Neuronal stem cell (in vitro differentiated cells): ENCODE results near the gene P2RX3.

Experiments used
- DNase-seq: peaks from one replicate; pipeline ENCODE4 v3.0.0-alpha.2; 2013; ENCODE audit warnings: low spot score
- H2AFZ ChIP-seq: one replicate; pipeline ENCODE4 v1.6.1; 2013; ENCODE audit warnings: mild to moderate bottlenecking, low read length, inconsistent platforms
- H2AK5ac ChIP-seq: 2 replicates; pipeline ENCODE4 v1.6.1; 2013; ENCODE audit warnings: low read depth, mild to moderate bottlenecking, inconsistent platforms, low read length, moderate library complexity, mixed read lengths
- H2BK120ac ChIP-seq: 2 replicates; pipeline ENCODE4 v1.6.1; 2013; ENCODE audit warnings: low read depth, mild to moderate bottlenecking, inconsistent platforms, low read length, moderate library complexity, mixed read lengths
- H2BK12ac ChIP-seq: one replicate; pipeline ENCODE4 v1.6.1; 2013; ENCODE audit warnings: low read length, inconsistent platforms
- H2BK15ac ChIP-seq: 2 replicates; pipeline ENCODE4 v1.6.1; 2013; ENCODE audit warnings: mild to moderate bottlenecking, low read length, inconsistent platforms, mixed read lengths
- H2BK5ac ChIP-seq: one replicate; pipeline ENCODE4 v1.6.1; 2013; ENCODE audit warnings: inconsistent platforms, mild to moderate bottlenecking, low read length, moderate library complexity
- H3K14ac ChIP-seq: one replicate; pipeline ENCODE4 v1.6.1; 2013; ENCODE audit warnings: low read length, inconsistent platforms
- H3K18ac ChIP-seq: 2 replicates; pipeline ENCODE4 v1.6.1; 2013; ENCODE audit warnings: low read length, inconsistent platforms
- H3K23ac ChIP-seq: 2 replicates; pipeline ENCODE4 v1.6.1; 2013; ENCODE audit warnings: low read depth, mild to moderate bottlenecking, mixed read lengths, low read length, inconsistent platforms; ENCODE audit not compliant: poor library complexity
- H3K27ac ChIP-seq: replicated peaks from 3 replicates; pipeline ENCODE4 v1.5.1; 2013; ENCODE audit warnings: low read length, inconsistent platforms
- H3K27me3 ChIP-seq, 3 experiments: 2 replicates each; pipeline ENCODE4 v1.6.1; 2013; ENCODE audit warnings: low read length in 3 of 3, mild to moderate bottlenecking in 2 of 3, inconsistent platforms in 1 of 3, low read depth in 1 of 3, mixed read lengths in 1 of 3, moderate library complexity in 1 of 3; ENCODE audit not compliant: control insufficient read depth in 3 of 3, insufficient read depth in 3 of 3
- H3K36me3 ChIP-seq, 2 donors: replicated peaks in 1 of 2; 2 replicates each; pipeline ENCODE4 v1.6.1; 2013; ENCODE audit warnings: low read length in 2 of 2; ENCODE audit not compliant: control insufficient read depth in 2 of 2, insufficient read depth in 2 of 2
- H3K4ac ChIP-seq: 2 replicates; pipeline ENCODE4 v1.6.1; 2013; ENCODE audit warnings: inconsistent platforms, mild to moderate bottlenecking, low read length, moderate library complexity
- H3K4me1 ChIP-seq, 2 donors: 1 replicate in 1 of 2; 2 replicates in 1 of 2; pipeline ENCODE4 v1.6.1; 2013; ENCODE audit warnings: low read length in 2 of 2, low read depth in 1 of 2; ENCODE audit not compliant: control insufficient read depth in 2 of 2, insufficient read depth in 1 of 2
- H3K4me2 ChIP-seq: one replicate; pipeline ENCODE4 v1.6.1; 2013; ENCODE audit warnings: mild to moderate bottlenecking, low read length, inconsistent platforms; ENCODE audit not compliant: insufficient read depth, poor library complexity, severe bottlenecking
- H3K4me3 ChIP-seq, 2 donors: 2 replicates each; pipeline ENCODE4 v1.5.1; 2013; ENCODE audit warnings: low read length in 2 of 2, mild to moderate bottlenecking in 2 of 2, inconsistent platforms in 1 of 2, moderate library complexity in 1 of 2
- H3K79me1 ChIP-seq: one replicate; pipeline ENCODE4 v1.6.1; 2013; ENCODE audit warnings: low read depth, mild to moderate bottlenecking, inconsistent platforms, low read length, moderate library complexity
- H3K9ac ChIP-seq: one replicate; pipeline ENCODE4 v1.6.1; 2013; ENCODE audit warnings: mild to moderate bottlenecking, low read depth, low read length, inconsistent platforms; ENCODE audit not compliant: poor library complexity
- H3K9me3 ChIP-seq, 2 donors: replicated peaks in 1 of 2; 2 replicates each; pipeline versions ENCODE3 to v1.6.1; 2013; ENCODE audit warnings: low read length in 2 of 2, mild to moderate bottlenecking in 2 of 2, inconsistent platforms in 1 of 2, low read depth in 1 of 2, mixed read lengths in 1 of 2, moderate library complexity in 1 of 2; ENCODE audit not compliant: control insufficient read depth in 2 of 2, insufficient read depth in 1 of 2
- H4K8ac ChIP-seq: one replicate; pipeline ENCODE4 v1.6.1; 2013; ENCODE audit warnings: low read depth, mild to moderate bottlenecking, inconsistent platforms, low read length, moderate library complexity
- H4K91ac ChIP-seq: one replicate; pipeline ENCODE4 v1.6.1; 2013; ENCODE audit warnings: low read length, low read depth, mild to moderate bottlenecking, inconsistent platforms; ENCODE audit not compliant: poor library complexity
- WGBS, 2 donors: extraction: QIAGEN DNeasy Blood & Tissue Kit; methylation state at CpG; one replicate each; pipeline ENCODE4 v1.1.7; 2013; ENCODE audit warnings: missing lambda C conversion rate in 2 of 2, mixed read lengths in 1 of 2; ENCODE audit not compliant: insufficient read length in 2 of 2, insufficient replicate concordance in 1 of 2; ENCODE audit errors: extremely low coverage in 2 of 2; 5-methylcytosine and 5-hydroxymethylcytosine counted together

The P2RX3 gene

DNA sequence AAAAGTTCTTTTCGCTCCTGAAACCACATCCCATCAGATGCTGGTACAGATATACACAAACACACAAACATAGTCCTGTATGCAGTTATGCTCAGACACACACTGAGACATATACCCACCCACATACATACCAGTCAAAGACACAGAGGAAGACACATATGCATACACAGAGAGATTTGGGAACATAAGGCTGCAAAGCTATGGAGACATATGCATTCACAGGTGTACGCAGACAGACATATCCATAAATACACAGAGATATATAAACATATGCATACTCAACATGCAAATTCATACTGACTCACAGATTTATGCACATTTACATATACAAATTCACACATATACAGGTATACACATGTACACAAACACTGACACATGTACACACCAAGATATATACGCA lies 36.8 kb downstream of the P2RX3 start:
- Histone ChIP-seq H3K23ac (no peak overlapping the region), H3K4me2 (no peak overlapping the region), H2AK5ac (no peak overlapping the region), H3K9ac (no peak overlapping the region), H3K14ac (no peak overlapping the region), H3K4me3 (no peak overlapping the region), H4K91ac (no peak overlapping the region), H3K4ac (no peak overlapping the region), H2BK12ac (no peak overlapping the region), H3K27ac (no peak overlapping the region), H3K18ac (no peak overlapping the region), H3K4me1 (no peaks in the 10 kb centered on the region), H2AFZ (no peak overlapping the region), H3K9me3 (no peaks in the 10 kb centered on the region), H2BK5ac (no peak overlapping the region), H2BK15ac (no peak overlapping the region), H3K36me3 (no peaks in the 10 kb centered on the region), H2BK120ac (no peak overlapping the region), H3K79me1 (no peaks in the 10 kb centered on the region), H4K8ac (no peak overlapping the region), H3K27me3 (peaks cover 0 to 17% (median 0%) of the 10 kb centered on the region in 3 experiments)
- no peak for DNase-seq
- no CpG with 5 or more reads among the region's 3 CpGs for WGBS, 2 donors

DNA sequence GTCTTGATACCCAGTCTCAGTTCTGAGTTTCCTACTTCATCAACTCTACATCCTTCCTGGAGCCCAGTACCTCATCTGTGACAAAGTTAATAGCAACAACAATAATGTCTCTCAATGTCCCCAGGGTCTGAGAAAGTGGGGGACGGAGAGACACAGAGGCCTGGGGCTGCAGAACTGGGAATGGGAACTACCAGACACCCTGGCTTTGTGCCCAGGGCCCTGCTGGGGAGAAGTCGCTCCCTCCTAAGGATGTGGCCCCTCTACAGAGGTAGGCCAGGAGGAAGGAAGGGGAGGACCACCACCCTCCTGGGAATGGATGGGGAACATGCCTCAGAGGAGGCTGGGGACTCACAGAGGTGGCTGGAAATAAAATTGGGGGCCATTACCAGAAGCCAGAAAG lies 37.3 kb downstream of the P2RX3 start:
- no peak overlapping the region for H4K91ac ChIP-seq
- no peak overlapping the region for H2BK120ac ChIP-seq
- no peaks in the 10 kb centered on the region for H3K79me1 ChIP-seq
- H2BK12ac ChIP-seq: no peak overlapping the region
- H2AFZ ChIP-seq: no peak overlapping the region
- no peak overlapping the region for H2AK5ac ChIP-seq
- no peak overlapping the region for H3K14ac ChIP-seq
- no peak overlapping the region for H3K9ac ChIP-seq
- H2BK15ac ChIP-seq: no peak overlapping the region
- no peaks in the 10 kb centered on the region for H3K9me3 ChIP-seq
- H3K23ac ChIP-seq: no peak overlapping the region
- no peak overlapping the region for H3K4me3 ChIP-seq
- H3K4me2 ChIP-seq: no peak overlapping the region
- no peak overlapping the region for H3K18ac ChIP-seq
- no peak overlapping the region for H3K4ac ChIP-seq
- no peak for DNase-seq
- WGBS, 2 donors: no CpG with 5 or more reads among the region's 2 CpGs
- no peak overlapping the region for H3K27ac ChIP-seq
- H3K4me1 ChIP-seq: no peaks in the 10 kb centered on the region
- no peaks in the 10 kb centered on the region for H3K36me3 ChIP-seq
- H2BK5ac ChIP-seq: no peak overlapping the region
- peaks cover 0 to 17% (median 0%) of the 10 kb centered on the region in 3 experiments for H3K27me3 ChIP-seq
- no peak overlapping the region for H4K8ac ChIP-seq

DNA sequence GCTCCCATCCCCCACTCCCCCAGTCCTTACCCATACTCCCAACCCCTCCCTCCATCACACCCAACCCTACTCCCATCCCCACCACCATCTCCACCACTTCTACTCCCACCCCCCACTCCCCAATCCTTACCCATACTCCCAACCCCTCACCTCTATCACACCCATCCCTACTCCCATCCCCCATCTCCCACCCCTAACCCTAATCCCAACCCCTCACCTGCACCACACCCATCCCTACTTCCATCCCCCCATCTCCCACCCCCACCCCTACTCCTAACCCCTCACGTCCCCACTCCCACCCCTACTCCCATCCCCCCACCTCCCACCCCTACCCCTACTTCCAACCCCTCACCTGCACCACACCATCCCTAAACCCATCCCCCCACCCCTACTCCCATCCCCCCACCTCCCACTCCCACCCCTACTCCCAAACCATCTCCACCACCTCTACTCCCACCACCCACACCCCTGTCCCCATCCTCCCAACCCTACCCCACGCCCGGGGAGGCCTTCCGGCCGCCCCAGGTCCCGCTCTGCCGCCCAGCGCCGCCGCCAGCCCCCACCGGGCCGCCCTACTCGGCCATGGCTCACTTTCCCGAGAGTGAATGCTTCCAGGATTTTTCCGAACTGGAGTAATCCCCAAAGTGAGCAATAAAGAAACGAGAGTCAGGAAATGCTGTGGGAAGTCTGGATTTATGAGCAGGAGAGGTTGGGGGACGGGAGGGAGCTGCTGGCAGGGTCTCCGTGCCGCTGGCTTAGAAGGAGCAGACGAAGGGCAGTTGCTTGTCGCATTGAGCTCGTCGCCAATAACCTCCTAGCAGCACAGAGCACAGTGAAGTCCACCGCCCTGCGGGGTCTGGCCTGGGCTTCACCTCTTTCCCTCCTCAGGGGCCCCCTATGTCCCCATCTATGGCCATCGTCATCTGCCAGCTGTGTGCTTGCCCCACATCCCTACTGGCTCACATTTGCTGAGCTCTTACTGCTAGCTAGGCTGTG lies 38.2 kb downstream of the P2RX3 start:
- DNase-seq: no peak
- Histone ChIP-seq H2AK5ac (no peak overlapping the region), H3K4ac (no peak overlapping the region), H2AFZ (no peak overlapping the region), H3K14ac (peak overlapping the region; percentile 23), H3K23ac (no peak overlapping the region), H2BK15ac (no peak overlapping the region), H3K79me1 (no peaks in the 10 kb centered on the region), H2BK5ac (no peak overlapping the region), H3K9me3 (no peaks in the 10 kb centered on the region), H4K8ac (no peak overlapping the region), H3K27ac (no peak overlapping the region), H4K91ac (no peak overlapping the region), H3K4me3 (no peak overlapping the region), H2BK12ac (no peak overlapping the region), H3K18ac (no peak overlapping the region), H3K4me2 (no peak overlapping the region), H3K4me1 (no peaks in the 10 kb centered on the region), H3K9ac (no peak overlapping the region), H3K27me3 (peaks cover 0 to 17% (median 0%) of the 10 kb centered on the region in 3 experiments), H2BK120ac (no peak overlapping the region), H3K36me3 (no peaks in the 10 kb centered on the region)
- WGBS, 2 donors: 100% methylated on average over 1 of the region's 26 CpGs; no CpG with 5 or more reads in 1 of the 2 donors

DNA sequence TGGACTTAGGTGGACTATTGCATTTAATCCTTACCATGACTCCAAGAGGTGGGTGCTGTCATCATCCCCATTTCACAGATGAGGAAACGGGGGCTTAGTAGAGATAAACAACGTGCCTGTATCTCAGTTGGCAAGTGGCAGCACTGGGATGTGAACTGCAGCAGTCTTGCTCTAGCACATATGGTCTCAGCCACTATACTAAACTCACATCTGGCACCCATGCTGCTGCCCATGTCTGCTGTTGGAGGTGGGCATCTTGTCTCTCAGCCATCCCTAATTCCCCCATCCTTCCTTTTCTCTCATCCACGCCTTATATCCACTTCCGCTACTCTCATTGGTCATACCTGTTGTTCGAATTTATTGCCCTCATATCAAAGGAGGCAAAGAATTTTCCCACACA lies 39.0 kb downstream of the P2RX3 start:
- Histone ChIP-seq H3K14ac (no peak overlapping the region), H2BK120ac (no peak overlapping the region), H3K4me1 (no peaks in the 10 kb centered on the region), H2BK12ac (no peak overlapping the region), H2BK15ac (no peak overlapping the region), H3K4ac (no peak overlapping the region), H3K36me3 (no peaks in the 10 kb centered on the region), H2AK5ac (no peak overlapping the region), H3K4me3 (no peak overlapping the region), H3K18ac (no peak overlapping the region), H3K27me3 (peaks cover 0 to 14% (median 0%) of the 10 kb centered on the region in 3 experiments), H4K91ac (no peak overlapping the region), H3K9ac (no peak overlapping the region), H3K23ac (no peak overlapping the region), H3K4me2 (no peak overlapping the region), H3K79me1 (no peaks in the 10 kb centered on the region), H2BK5ac (no peak overlapping the region), H2AFZ (no peak overlapping the region), H3K27ac (no peak overlapping the region), H3K9me3 (no peaks in the 10 kb centered on the region), H4K8ac (no peak overlapping the region)
- WGBS, 2 donors: 100% methylated on average over 3 of the region's 5 CpGs; no CpG with 5 or more reads in 1 of the 2 donors
- no peak for DNase-seq
